Glomerular endothelial cell (primary cell): ENCODE data around the gene RIC1. TPM values are rescaled to one million over a fixed set of nuclear protein-coding genes. Genes with fewer than 3 reads are reported as not detected.

Experiments used
- DNase-seq: peaks from one replicate; pipeline ENCODE4 v3.0.0-alpha.2; 2011; ENCODE audit warnings: low read depth, low spot score; ENCODE audit errors: extremely low read depth
- total RNA-seq: library from RNA; depleted of rRNA; stranded (reverse); fragments of >200 nt; gene quantifications from 2 replicates; pipeline ENCODE4 v1.2.3, GENCODE V29; 2015

Gene RIC1
- total RNA-seq, 1 donor from 2014 or later: 36.7 TPM

DNA sequence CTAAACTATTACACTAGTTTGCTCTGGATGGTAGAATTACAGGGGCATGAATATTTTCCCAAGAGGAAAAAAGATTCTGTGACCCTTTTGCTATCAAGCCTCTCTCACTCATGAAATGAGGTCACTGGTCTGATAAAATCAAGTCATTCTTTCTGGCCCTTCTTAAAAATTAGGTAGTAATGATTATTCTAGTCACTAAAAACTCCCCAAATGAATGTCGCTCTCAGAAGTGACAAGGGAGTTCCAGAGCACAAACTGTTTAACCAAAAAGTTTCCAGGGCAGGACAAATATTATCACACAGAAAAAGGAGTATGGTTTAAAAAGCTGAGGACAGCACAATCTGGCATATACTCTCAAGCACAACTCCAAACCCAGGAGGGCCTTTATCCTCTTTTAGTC, 191.5 kb downstream of the RIC1 start:
- no peak for DNase-seq

DNA sequence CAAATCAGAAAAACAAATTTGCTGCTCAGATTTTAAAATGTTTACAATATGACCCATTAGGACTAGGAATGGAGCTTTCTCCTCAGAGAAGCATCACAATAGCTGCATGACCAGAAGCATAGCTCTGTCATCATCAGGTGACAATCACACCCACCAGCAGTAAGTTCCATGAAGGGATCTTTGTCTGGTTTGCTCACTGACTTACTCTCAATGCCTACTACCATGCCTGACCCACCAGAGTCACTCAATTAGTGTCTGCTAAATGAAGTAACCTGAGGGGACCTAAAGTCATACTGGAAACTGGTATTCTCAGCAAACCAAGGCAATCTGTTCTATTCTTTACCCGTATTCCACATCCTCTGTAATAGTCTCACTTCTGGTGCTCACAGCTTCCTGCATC, 196.3 kb downstream of the RIC1 start:
- DNase-seq: no peak

Other genes starting within 250 kb of the RIC1 start
- 13.0 and 25.7 TPM in 2 replicates for gene PLGRKT, start 191.2 kb upstream of the RIC1 start, total RNA-seq
- gene CD274, start 178.6 kb upstream of the RIC1 start, total RNA-seq: 15.5 and 18.2 TPM in 2 replicates
- gene PDCD1LG2, start 118.6 kb upstream of the RIC1 start, total RNA-seq: 20.4 and 27.0 TPM in 2 replicates
- gene ERMP1, start 204.0 kb downstream of the RIC1 start, total RNA-seq: 39.1 and 43.8 TPM in 2 replicates